Activated T-cell treated with anti-CD3 and anti-CD28 coated beads, Interleukin-2, amount 50 U/mL, for 48 hours (primary cell): ENCODE results near the gene KCTD6.
A peak's percentile ranks its signal among the peaks of the same experiment; 100 is the strongest.

ENCODE experiments used
- DNase-seq, 2 experiments: peaks; one replicate each; pipeline ENCODE4 v3.0.0-alpha.2; 2020

Gene KCTD6

DNA sequence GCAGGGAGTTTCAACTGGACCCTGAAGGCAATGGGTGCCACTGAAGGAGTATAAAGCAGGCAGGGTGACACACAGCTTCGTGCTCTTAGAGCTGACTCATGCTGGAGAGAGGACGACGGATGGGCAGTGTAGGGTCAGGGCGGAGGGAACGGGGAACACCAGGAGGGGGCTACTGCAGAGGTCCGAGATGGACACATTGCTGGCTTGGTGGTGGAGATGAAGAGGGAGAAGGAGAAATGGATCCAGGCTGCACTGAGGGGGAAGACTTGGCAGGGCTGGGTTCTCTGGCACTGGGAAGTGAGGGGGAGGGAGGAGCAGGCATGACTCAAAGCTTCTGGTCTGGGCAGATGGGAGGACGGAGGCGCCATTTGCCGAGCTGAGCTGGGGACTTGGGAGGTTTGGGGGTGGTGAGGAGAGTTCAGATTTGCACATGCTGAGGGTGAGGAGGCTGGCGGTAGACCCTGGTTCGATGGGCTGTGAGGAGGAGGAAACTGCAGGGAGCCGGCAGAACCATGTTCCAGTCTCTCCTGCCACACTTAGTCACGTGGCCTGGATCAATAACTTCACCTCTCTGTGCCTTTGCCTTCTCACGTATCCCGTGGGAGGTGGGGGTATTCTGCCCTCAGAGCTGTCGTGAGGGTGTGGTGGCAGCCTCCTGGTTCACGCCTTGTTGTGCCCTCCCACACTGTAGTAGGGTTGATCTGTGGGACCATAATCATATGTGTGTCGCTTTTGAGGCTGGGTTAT, 4.6 kb upstream of the KCTD6 start:
- no peak for DNase-seq

DNA sequence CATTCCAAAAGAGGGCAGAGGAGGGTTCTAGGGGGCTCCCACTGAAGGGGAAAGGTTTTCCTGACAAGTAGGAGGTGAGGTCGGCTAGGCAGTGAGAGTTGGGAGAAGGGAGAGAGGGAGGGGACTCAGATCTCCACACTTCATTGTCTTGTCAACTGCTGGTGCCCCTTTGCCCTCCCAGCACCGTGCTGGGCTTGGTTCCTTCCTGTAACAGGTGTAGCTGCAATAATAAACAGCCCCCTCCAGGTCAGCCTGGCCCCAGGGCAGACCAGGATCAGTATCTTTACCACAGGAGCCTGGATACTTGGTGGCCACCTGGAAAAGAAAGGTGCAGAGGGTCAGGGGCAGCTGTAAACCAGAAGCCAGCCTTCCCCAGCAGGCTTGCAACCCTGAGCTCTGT, 2.9 kb upstream of the KCTD6 start:
- no peak for DNase-seq

DNA sequence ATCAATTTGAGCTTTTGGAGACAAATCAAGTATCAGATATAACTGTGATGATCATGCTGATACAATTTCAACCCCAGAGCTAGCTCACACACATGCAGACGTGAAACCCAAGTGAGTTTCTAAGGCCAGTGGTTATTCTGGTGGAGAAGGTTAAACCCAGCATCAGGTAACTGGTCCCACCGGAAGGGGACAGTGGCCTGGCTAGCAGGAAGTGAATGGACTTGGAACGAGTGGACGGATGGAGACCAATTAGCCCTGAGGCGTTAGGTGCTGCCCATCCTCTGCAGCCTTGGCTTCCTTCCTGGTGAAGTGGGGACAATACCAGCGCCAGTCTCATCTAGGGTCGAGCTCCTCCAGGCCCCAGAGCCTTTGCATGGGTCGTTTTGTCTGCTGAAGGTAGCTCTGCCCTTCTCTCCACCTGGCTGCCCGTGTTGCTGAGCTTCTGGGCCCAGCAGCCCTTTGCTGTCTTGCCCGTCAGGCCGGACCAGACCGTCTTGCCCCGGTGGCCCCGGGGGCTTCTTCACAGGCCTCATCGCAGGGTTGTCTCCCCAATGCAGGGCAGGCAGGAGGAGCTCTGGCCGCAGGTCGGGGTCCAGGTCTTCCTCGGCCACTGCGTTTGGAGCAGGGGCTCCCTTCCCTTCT, 915 bp upstream of the KCTD6 start:
- DNase-seq, result peak in 1 of 2 experiments; percentile 27

DNA sequence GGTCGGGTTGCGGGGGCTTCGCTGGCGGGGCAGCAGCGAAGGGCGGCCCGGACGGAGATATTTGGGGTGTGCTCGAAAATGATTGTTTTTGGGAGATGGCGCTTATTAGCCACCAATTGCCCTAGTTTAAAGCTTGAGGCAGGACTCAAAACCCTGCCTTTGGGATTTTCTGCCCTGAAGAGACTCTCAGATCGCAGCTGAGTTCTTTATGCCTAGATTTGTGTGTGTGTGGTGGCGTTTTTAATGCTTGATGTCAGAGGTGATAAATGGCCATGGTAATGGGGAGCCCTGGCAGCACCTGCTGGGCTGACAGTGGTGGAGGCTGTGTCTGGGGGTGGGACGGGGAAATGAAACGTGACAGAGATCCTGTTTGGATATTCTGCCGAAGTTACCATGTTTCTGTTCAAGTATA, 604 bp downstream of the KCTD6 start:
- DNase-seq, result peak; percentile 48 to 53

DNA sequence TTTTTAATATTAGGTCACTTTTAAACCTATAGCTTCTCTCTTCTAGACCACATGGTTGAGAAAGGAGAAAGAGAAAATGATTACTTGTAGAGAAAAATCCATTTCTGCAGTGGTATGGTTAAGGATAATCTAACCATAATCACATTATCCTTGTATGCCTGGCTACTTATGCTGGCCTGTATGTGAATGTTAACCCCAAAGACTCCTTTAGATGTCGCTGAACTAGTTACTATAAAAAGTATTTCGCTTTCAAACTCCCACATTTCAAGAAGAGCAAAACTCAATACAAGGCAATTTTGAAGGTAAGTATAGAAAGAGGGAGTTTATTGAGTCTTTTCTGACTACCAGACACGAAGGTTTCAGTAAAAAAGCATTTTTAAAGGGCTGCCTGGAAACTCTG, 2.2 kb downstream of the KCTD6 start:
- no peak for DNase-seq

DNA sequence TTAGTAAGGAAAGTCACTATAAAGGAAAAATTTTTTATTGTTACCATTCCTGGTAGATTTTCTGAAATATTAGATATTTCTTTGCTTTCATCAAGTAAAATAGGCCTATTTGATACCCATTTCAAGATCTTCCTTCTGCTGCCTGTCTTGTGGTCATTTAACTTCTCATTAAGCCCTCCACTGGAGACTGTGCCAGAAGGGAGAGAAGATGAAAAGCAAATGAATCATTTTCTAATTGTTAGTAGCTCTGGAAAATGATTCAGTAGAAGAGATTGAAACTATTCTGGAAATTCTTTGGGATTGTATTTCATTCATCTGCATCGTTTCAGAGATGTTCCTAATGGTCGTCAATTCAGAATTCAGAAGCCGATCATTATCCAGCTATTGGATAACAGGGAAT, 3.2 kb downstream of the KCTD6 start:
- DNase-seq, result no peak

DNA sequence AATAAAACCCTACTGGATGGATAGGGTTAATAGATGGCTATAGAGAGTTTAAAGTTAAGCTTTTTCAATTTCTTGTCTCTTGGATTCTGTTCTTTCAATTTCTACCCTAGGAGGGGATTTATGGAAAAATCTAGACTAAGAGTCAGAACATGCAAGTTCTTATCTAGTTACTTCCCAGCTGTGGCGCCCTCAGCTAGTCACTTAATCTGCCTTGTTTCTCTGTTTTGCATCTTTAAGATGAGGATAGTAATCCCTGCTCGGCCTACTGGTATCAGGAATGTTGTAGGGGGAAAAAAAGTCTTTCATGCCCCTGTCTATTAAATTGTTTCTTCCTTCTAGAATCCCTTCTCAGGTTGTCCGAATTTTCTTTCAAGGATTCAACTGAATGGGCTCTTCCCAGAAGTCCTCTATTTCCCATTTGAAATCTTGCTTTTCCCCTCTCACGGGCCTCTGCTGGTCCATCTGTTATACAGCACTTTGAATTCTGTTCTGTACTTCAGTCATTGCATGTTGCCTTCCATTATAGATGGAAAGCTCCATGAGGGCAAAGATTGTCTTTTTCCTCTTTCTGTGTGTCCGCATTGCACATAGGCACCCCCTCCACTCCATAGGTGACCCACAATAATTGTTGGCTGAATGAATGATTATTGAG, 4.4 kb downstream of the KCTD6 start:
- DNase-seq, result no peak

DNA sequence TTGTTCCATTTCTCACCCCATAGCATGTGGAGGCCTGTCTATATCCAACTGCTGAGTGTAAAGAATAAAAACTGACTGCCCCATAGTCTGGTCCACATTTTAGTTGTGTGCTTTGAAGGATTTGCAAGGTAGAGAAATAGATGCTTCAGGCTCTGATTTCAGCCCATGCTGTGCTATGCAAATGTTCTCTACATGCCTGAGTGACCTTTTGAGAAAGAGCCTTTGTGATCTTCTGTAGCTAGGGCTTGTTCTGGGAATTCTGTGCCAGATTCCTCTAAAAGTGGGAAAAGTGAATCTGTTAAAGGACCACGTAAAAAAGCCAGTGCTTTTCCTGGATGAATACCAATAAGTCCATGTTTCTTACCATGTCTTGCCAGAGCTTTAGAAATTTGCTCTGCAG, 5.2 kb downstream of the KCTD6 start:
- no peak for DNase-seq

DNA sequence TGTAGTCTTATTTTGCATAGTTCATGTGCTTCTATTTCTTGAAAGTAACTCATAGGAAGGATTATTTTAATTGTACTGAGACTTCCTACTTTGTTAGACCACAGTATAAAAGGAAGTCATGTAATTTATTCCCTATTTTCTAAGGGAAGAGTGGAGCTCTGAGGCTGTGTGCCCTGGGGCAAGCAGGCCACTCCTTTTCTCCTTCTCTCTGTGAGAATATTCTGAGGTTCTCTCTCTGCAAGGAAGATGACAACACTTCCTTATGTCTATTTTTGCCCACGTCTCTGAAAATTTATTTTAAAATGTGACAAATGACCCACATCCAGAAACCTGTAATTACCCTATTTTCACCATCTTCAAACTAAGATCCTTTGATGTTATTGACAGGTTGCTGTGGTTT, 11.0 kb downstream of the KCTD6 start:
- no peak for DNase-seq

DNA sequence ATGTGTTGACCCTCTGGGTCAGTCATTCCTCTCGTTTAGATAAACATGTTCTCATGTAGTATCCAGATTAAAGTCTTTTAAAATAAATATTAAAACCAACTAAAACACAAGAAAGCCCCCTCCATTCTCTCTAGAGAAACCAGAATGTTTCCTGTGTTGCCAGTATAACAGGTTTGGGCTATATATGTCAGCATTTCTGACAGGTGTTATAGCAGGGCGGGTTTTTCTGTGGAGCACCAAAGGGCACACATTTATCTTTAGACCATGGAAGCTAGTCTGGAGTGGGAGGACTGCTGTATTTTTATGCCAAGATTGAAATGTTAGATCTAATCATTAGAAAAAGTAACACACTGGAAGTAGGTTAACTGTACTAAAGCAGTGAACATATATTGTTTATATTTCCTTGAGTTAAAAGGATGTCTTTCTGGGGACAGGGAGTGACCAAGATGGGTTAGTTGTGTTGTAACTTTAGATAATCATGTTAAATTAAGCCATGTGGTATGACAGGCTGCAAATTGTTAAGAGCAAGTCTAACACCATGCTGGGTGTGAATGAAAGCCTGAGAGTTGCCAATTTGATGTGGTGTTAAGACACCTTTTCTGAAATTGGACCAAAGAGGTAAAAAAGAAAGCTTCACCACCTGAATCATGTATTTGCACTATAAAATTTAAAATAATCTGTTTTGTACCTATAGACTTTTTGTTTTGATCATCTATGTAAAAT, 15.6 kb downstream of the KCTD6 start:
- DNase-seq, result no peak

DNA sequence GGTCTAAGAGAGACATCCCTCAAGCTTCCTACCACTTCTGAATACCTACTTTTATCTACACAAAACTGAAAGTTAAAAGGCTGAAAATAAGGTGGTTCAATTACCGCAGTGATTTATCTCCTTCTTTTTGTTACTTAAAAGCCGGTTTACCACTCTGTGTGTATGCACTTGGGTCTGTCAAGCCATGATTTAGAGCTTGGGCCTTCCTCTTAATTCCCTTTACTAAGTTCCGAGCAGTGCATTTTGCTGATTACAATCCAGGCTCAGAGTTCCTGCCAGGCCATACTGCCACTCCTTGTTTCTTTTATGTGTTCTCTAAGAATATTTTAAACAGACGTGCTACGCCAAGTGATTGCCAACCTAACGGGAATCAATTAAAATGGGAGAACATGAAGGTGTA, 16.5 kb downstream of the KCTD6 start:
- DNase-seq, result no peak

DNA sequence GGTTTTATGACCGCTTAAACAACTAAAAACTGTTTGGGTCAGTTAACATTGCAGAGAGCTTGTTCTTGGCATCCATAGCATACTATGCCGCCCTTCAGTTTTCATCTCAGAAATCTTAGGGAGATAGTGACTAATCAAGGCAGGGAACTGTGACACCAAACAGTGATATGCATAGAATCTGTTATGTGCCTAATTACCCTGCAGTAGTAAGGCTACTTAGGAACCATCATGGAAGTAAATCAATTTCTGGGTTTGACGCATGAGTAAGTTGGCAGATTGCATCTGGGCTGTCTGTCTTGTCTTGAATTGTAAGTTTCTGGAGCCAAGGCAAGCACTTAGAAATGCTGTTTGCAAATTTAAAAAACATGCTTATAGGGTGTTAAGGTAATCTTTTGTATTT, 22.5 kb downstream of the KCTD6 start:
- no peak for DNase-seq

DNA sequence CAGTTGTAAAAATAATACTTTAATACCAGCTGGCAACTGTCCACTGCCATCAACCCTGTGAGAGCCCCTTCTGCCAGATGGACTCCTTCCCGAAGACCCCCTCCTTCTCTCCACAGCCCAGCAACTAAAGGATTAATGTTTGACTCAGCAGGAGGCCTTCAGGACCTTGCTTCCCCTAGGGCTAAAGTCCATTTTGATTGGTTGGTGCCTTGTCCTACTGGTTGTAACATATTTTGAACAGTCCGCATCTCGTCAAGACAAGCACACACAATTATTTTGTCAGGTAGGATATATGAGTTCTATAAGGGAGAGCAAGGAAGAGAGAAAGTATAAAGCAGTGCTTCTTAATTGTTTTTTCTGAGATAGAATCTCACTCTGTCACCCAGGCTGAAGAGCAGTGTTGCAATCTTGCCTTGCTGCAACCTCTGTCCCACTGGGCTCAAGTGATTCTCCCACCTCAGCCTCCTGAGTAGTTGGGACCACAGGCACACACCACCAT, 26.4 kb downstream of the KCTD6 start:
- DNase-seq, result no peak

DNA sequence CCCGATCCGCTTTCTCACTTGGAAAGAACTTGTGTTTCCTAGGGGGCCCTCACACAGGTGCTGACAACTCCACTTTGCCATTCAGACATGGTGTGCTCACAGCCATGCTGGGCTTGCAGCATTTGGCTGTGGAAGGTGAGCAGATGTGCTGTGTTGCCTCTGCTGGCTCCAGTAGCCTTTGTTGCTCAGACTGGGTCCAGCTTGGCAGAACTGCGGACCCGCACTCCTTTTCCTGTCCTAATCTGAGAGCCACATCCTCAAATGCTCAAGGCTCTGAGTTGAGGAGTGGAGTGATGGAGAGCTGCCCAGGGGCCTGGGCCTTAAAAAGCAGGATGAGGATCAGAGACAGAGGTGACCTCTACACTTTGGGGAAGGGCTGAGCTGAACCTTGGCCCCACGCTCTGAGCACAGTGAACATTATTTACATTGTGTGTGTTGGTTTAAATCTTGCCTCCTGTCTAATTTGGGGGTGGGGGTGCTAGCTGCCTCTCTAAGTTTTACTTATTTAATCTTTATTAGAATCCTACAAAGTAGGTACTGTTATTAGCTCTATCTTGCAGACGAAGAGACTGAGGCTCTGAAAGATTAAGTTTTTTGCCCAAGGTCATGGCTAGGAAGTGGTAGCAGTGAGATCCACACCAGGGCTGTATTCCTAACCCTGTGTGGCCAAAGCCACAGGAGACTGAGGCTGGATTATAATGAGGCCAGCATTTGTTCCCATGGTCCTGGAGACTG, 27.9 kb downstream of the KCTD6 start:
- no peak for DNase-seq

DNA sequence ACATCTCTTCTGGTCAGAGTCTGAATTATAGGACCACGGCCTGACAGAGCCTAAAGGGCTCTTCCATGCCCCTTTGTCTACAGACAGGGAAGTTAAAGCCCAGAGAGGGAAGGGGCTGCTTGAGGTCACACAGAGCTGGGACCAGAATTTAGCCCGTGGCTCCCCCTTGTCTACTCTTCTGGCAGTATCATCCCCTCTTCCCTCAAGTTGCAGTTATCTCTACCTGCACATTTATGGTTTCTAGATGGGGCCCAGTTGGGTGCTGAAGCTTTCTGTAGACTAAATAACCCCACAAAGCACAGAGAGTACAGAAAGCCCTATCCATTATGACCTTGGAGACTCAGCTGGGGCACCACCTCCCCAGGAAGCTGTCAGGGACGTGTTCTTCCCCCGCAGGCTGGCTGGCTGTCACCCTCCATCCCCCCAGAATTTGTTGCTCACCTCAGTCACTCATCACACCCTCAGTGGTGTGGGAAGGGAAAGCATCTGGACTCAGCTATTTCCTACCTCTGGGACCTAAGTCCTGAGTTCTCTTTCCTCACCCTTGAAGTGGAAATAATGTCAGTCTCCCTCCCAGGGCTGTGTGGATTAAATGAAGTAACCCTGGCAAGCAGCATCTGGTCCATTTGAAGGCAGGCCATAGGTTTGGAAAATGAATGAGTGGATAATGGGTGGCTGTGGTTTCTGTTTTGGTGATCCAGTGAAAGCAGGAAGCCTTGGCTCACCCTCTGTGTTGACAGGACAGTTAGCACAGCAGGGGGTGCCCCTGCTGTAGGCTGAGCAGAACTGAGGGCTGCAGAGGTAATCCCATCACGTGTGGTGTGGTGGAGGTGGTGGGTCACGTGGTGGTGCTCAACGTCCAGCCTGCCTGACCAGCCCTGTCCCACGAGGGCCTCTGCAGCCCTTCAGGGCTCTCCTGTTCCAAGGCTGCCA, 28.8 kb downstream of the KCTD6 start:
- no peak for DNase-seq

DNA sequence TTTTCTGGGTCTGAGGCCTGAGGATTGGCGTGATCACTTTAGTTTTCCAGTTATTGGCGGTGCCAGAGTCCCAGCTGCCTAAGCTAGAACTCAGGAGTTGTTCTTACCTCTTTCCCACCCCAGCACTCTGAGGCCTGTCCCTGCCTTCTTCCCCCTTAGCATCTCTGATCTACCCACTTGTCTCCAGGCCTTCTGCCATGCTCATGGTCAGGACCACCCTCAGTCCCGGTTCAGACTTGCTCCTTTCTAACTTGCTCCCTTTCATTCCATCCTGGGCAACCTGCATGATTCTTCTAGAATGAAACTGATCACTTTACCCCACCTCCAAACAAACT, 29.4 kb downstream of the KCTD6 start:
- DNase-seq, result no peak

DNA sequence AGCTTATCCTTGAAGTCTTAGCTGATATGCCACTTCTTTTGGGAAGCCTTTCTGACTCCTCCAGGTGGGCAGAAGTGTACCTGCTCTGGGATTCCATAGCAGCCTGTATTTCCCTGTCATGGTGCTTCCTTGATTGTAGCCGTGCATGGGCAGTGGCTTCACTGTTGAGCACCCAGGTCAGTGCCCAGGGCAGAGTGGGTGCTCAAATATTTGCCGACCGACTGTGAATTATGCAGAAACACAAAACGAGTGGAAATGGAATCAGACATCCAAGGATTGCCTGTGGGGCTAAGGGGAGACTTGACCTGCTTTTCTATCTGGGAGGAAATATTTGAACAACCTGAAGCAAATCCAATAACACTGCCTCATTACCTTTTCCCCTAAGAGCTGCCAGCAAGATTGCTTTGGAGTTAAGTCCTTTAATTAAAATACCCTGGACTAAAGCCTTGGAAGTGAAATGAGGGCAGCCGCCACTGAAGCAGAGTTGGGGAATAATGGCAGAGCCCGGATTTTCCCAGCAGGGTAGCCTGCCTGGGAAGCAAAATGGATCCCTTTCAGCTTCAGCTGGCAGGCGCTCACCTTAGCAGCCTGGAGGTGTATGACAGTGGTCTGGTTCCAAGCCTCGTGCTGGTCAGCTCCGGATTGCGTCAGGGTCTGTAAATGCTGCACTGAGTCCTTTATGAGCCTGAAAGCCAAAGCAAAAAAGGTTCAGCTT, 30.2 kb downstream of the KCTD6 start:
- DNase-seq, result no peak

DNA sequence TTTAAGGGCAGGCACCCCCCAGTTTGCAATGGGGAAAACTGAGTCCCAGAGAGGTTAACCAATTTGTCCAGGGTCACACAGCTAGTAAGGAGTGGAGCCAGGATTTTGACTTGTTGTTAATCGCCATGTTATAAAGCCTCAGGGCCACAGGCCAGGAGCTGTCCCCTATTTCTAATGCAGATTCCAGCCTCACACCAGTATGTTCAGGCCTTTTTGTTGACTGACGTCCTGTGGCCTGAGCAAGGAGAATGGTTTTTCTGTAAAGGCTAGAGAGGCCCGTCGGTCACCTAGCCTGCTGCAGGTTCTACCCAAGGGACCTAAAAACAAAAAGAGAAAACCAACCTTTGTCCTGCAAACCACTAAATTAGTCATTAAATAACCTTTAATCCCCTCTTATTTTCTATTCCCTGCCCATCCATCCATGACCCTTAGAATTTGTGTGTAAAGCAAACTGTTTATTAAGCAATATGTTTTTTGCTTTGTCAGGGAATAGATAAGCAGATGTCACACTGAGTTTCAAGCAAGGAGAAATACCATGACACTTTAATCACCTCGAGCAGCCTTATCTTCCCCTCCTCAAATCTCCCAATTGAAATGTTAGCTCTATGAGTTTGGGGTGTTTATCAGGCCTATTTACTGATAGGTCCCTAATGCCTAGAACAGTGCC, 31.0 kb downstream of the KCTD6 start:
- DNase-seq, result no peak

DNA sequence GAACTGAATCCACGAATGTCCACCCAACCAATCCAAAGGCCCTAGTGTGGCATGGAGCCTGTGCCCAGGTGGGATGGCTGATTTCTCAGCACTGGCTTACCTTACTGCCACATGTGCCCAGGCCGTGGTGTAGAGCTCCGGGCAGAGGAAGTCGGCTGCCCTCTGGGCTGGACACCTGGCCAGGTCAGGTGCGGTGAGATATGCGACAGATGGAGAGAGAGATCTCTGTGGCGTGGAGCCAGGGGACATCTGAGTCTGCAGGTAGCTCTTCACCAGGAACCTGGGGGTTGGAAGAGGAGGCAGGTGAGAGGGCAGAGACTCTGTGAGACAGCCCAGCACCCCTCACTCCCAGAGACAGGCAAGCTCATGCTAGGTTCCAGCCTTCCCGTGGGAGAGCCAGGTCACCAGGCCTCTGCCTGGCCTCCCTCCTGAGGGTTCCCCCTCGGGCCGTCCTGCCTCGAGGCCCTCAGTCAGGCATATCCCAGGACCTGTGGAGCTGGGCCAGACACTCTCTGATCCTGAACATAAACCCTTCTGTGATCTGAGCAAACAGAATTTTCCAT, 32.5 kb downstream of the KCTD6 start:
- no peak for DNase-seq

DNA sequence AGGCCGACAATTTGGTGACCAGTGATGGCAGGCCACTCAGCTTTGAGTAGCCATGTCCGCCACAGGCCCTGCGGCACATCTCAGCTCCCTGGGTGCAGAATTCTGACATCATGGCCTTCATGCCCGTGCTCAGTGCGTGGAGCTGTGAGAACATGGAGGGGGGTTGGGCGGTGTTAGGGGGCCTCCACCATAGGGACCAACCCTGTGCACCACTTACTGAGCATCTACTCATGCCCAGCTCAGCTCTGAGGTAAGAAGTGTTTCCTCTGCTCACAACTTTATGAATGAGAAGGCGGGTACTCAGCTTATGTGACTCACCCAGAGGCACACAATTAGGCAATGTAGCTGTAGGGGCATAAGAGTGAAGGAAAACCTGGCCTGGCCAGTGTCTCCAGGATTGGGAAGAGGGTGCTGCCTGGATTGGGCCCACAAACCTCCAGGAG, 34.6 kb downstream of the KCTD6 start:
- DNase-seq, result no peak
